GM19455 (cell line): ENCODE measurements around the gene EFEMP1.
"Not testable (repeated sequence)": the region's sequence is repeated elsewhere in the genome, so short reads cannot be mapped to it uniquely, and the experiment has no call there.

ENCODE experiments used
- ATAC-seq: cut with Tn5 transposase; IDR thresholded peaks from one replicate; pipeline ENCODE4 v1.9.1; 2021; ENCODE audit not compliant: unreplicated experiment

Gene EFEMP1

DNA sequence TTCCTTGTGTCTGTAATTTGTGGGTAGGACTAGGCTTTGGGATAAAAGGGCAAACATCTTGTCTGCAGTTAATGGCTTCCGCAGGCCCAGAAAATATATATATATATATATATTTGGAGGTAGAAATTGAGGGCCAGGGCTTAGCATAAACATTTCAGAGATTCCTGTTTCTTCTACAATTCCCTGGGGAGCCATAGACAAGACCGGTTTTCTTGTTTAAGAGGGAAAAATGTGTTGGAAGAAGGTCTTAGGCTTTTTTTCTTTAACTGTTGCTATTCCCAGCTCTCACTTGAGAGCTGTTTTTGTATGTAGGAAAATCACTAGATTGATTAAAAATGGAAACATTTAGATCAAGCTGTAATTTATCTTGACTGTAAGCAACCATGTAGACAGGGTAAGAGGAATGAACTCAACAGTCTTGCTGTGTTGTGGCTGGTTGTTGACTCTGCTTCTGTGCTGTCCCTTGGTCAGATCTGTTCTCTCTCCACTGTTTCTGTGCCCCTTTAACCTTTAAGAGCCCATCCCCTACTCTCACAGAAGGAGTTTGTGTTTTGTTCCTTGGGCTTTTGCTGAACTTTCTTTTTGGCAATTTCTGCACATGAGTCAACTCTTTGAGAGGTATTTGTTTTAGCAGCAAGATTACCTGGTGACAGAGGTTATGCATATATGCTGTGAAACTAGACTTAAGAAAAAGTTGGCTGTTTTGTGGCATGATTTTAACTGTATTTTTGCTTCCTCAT lies 58.3 kb downstream of the EFEMP1 start:
- ATAC-seq, result no peak

- no peak for ATAC-seq
Observed at GRCh38 chr2:55864351-55865084, 59.1 kb downstream of the EFEMP1 start.

GRCh38 chr2:55862673-55863390 lies 60.8 kb downstream of the EFEMP1 start:
- no peak for ATAC-seq

- no peak for ATAC-seq
Observed at GRCh38 chr2:55862246-55862645, 61.3 kb downstream of the EFEMP1 start.

- ATAC-seq, result no peak
Observed at GRCh38 chr2:55861733-55862132, 61.8 kb downstream of the EFEMP1 start.

- ATAC-seq, result no peak
Observed at GRCh38 chr2:55860832-55861231, 62.8 kb downstream of the EFEMP1 start.

DNA sequence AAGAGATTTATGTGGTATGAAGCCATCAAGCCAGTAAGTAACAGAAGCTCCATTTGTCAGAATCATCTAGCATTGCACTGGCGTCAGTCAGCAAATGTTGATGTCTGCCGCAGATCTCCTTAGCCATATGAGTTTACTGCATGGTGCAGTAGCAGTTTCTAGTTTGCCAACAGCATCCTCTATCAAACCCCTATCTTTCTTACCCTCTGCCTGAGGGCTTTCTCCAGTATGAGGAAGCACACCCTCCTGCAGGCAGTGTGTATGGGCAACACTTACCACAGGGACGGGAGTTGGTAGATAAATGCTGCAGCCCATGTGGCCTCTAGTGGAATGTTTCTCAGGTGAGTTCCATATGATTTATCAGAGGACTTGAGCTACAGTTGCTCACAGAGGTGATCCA lies 63.7 kb downstream of the EFEMP1 start:
- ATAC-seq, result no peak

GRCh38 chr2:55857766-55858165 lies 65.8 kb downstream of the EFEMP1 start:
- no peak for ATAC-seq

DNA sequence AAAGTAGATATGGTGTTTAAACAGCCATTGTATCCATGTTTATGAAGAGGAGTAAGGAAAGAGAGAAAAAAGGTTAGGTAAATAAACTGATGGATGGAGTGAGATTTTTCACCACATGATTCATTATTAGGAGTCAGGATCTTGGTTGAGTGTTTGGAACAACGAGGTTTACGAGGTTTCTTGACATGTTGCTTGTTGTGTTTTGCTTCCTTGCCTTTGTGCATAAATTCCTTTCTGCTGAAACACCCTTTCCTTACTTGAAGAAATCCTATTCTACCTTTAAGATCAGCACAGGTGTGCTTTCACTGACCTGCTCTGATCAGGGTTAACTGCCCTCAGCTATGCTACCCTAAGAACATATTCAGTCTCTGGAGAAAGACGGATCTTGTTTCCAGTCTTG lies 66.6 kb downstream of the EFEMP1 start:
- ATAC-seq, result no peak

GRCh38 chr2:55848096-55848495 lies 75.5 kb downstream of the EFEMP1 start:
- ATAC-seq, result no peak

DNA sequence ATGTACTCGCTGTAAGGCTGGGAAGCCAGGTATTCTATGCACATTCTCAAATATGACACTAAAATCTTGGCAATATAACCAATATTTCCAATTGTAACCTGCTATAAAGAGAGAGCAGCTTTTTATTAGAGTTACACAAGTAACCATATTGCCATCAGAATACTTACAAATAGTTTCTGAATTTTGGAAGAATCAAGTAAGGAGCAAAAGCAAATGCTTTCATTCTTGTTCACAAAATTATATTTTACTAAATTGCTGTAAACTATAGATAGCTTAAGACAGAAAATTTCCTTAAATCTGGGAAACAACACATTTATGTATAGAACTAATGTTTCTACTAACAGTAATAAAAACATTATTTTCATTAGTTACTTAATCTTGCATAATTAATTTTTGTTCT lies 77.2 kb downstream of the EFEMP1 start:
- ATAC-seq, result no peak

DNA sequence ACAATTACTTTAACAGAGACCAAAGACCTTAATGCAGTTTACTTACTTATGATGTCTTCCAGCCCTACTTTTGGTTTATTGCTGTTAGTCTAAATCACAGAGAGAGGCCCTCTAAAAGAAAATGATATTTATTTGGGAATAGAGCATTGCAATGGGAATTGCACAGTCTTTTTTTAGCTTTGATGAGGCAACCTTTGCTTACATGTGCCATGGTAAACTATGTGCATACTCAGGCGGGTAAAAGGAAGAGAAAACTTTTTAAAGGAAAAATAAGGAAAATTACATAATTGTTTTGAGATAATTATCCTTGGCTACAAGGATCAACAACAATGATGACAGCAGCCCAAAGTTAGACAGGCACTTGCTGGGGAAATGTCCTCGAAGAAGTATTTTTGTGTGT lies 78.6 kb downstream of the EFEMP1 start:
- ATAC-seq, result no peak

DNA sequence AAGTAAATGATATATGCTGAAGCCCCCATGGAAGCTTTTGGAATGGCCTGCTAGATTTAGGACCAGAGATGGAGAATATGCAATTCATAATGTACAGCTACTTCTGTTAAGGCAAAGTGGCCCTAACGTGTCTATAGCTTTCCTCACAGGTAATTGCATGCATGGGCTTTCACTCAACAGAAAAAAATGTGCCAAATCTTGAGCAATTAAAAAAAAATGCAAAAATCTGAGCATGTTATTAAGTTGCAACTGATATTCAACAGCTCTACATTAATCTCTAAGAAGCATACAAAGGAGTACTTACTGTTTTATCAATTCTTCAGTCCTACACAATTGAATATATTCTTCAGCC lies 79.6 kb downstream of the EFEMP1 start:
- ATAC-seq, result no peak

- no peak for ATAC-seq
Observed at GRCh38 chr2:55843096-55843993, 80.2 kb downstream of the EFEMP1 start.

DNA sequence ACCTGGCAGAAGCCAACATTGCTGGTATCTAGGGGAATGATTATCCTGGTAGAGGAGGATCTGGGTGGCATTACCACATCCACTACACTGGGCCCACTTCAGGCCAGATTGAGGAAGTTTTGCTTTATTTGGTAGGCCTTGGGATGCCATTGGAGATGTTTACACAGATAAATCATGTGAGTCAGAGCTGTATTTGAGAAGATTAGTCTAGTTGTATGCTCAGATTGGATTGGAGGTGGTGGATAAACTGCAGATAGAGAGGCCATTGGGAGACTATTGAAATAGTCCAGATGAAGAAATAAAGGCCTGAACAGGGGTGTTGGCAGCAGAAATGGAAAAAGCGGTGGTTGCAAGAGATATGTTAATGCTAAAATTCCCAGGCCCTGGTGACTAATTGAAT lies 81.5 kb downstream of the EFEMP1 start:
- ATAC-seq, result no peak

- ATAC-seq, result no peak
Observed at GRCh38 chr2:55840460-55840859, 83.1 kb downstream of the EFEMP1 start.

DNA sequence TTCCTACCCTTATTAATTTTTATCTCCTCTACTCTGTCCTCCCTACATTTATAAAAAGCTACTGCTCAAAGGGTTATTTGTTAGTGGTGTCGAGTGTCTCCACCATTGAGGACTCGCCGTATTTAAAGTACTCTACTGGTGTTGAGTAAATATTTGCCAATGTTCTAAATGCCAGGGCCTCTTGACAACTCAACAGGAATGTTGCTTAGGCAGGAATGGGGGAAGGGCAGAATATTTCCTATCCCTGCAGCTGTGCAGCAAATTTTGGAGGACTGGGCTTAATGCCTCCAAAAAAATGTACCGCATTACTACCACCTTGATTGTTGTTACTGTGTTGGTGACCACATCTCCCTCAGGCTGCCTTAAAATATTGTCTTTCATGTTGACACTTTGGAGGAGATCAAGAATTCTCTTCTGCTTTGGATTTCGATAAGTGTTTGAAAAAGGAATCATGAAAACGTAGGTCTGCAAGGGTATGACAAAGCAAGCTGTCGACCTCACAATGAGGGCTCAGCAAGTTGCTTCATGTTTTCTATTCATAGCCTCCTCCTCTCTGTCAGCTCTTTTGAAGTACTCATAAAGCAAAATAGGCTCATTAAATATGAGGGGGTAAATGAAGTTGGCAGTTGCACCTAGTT lies 84.3 kb downstream of the EFEMP1 start:
- ATAC-seq, result no peak

GRCh38 chr2:55838653-55839052 lies 84.9 kb downstream of the EFEMP1 start:
- ATAC-seq, result no peak

GRCh38 chr2:55838117-55838516 lies 85.5 kb downstream of the EFEMP1 start:
- ATAC-seq, result not testable (repeated sequence)

GRCh38 chr2:55837073-55837472 lies 86.5 kb downstream of the EFEMP1 start:
- no peak for ATAC-seq
